Calu3 (cell line): Measurements from ENCODE around the gene SYTL2. TPM values are rescaled to one million over a fixed set of nuclear protein-coding genes. Genes with fewer than 3 reads are reported as not detected.
"Not testable (repeated sequence)": the region's sequence is repeated elsewhere in the genome, so short reads cannot be mapped to it uniquely, and the experiment has no call there.

ENCODE experiments used
- BruUV-seq: library from RNA; stranded (reverse); fragments of 400-500 nt; replicated peaks from 2 replicates; lab custom pipeline; 2021; lab: Mats Ljungman, UMichigan
- CTCF ChIA-PET: fragments of 300-600 bp; sonication (Branson Sonifier 250); formaldehyde crosslinking; loops from one replicate; lab custom pipeline; 2022; ENCODE audit warnings: antibody characterized with exemption; lab: Charles Lee
- DNase-seq: peaks from one replicate; pipeline ENCODE4 v3.0.0; 2022
- H3K27ac Mint-ChIP-seq: one replicate; pipeline ENCODE4 v1.8.0; 2022; ENCODE audit warnings: mixed read lengths; ENCODE audit not compliant: unreplicated experiment
- H3K27me3 Mint-ChIP-seq: one replicate; pipeline ENCODE4 v1.8.0; 2022; ENCODE audit warnings: mixed read lengths; ENCODE audit not compliant: unreplicated experiment
- H3K36me3 Mint-ChIP-seq: one replicate; pipeline ENCODE4 v1.8.0; 2022; ENCODE audit warnings: mild to moderate bottlenecking, moderate library complexity, mixed read lengths; ENCODE audit not compliant: insufficient read depth, unreplicated experiment
- H3K4me1 Mint-ChIP-seq: one replicate; pipeline ENCODE4 v1.8.0; 2022; ENCODE audit warnings: mild to moderate bottlenecking, low read depth, mixed read lengths; ENCODE audit not compliant: unreplicated experiment
- H3K4me3 Mint-ChIP-seq: one replicate; pipeline ENCODE4 v1.8.0; 2022; ENCODE audit warnings: mild to moderate bottlenecking, low read depth, moderate library complexity, mixed read lengths; ENCODE audit not compliant: unreplicated experiment
- H3K9me3 Mint-ChIP-seq: one replicate; pipeline ENCODE4 v1.8.0; 2022; ENCODE audit warnings: low read depth, mixed read lengths; ENCODE audit not compliant: unreplicated experiment
- intact Hi-C: fragments of 100-400 bp; cut with micrococcal nuclease; formaldehyde crosslinking; loops from one replicate; pipeline ENCODE4 v1.10.0; 2022; ENCODE audit not compliant: unreplicated experiment
- total RNA-seq: library from RNA; stranded (reverse); gene quantifications from 2 replicates; pipeline ENCODE4 v1.2.3, GENCODE V29; 2022
- TF ChIP-seq, protein P1 (sequence below): fragments of 200-600 bp; IDR thresholded peaks from one replicate; pipeline ENCODE4 v1.8.0; 2022; ENCODE audit warnings: antibody characterized with exemption; ENCODE audit not compliant: unreplicated experiment

Gene SYTL2
- total RNA-seq, 1 experiment from 2014 or later, result 10.6 TPM

DNA sequence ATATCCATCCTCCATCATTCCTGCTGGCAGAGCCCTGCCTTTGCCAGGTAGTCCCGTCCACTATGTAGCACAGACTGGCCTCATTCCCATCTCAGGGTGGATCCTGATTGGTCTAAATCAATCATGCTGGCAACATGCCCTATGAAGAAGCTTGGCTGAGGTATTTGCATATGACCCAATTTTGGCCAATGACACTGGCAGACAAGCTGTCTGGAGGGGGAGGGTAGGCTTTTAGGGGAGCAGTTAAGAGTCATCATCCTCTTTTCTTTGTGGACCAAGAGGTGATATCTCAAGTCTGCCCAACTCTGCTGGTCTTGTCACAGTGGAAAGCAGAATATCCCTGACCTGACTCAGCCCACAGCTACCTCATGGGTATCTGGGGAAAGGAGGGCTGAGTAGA lies 130.0 kb downstream of the SYTL2 start:
- no peak overlapping the region for H3K27ac Mint-ChIP-seq
- H3K4me1 Mint-ChIP-seq, result no peaks in the 10 kb centered on the region
- no peaks in the 10 kb centered on the region for H3K36me3 Mint-ChIP-seq
- no peaks in the 10 kb centered on the region for H3K9me3 Mint-ChIP-seq
- no TSS peak for BruUV-seq
- TF ChIP-seq, protein P1, sequence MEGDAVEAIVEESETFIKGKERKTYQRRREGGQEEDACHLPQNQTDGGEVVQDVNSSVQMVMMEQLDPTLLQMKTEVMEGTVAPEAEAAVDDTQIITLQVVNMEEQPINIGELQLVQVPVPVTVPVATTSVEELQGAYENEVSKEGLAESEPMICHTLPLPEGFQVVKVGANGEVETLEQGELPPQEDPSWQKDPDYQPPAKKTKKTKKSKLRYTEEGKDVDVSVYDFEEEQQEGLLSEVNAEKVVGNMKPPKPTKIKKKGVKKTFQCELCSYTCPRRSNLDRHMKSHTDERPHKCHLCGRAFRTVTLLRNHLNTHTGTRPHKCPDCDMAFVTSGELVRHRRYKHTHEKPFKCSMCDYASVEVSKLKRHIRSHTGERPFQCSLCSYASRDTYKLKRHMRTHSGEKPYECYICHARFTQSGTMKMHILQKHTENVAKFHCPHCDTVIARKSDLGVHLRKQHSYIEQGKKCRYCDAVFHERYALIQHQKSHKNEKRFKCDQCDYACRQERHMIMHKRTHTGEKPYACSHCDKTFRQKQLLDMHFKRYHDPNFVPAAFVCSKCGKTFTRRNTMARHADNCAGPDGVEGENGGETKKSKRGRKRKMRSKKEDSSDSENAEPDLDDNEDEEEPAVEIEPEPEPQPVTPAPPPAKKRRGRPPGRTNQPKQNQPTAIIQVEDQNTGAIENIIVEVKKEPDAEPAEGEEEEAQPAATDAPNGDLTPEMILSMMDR, result no peak
- no peaks in the 10 kb centered on the region for H3K27me3 Mint-ChIP-seq
- no peak overlapping the region for H3K4me3 Mint-ChIP-seq
- CTCF ChIA-PET, result no interaction called here
- DNase-seq, result no peak
- intact Hi-C loops, result no loop called here

DNA sequence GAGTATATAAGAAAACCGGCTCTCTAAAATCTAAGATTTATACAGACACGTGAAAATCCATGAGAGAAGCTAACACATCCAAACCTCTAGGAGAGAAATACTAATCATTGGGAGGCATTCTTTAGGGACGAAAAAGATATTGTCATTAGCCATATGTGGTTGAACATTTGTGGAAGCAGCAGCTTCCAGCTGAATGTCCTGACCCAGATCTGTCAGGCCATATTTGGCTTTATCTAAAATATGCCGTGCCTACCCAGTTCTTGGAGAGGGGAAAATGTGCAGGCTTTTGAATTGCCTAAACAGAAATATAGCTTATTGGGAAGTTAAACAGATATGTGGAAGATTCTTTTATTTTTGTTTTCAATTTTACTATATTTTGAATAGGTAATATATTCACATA lies 131.4 kb downstream of the SYTL2 start:
- TF ChIP-seq, protein P1, result no peak
- BruUV-seq, result no TSS peak
- H3K36me3 Mint-ChIP-seq, result no peaks in the 10 kb centered on the region
- H3K4me1 Mint-ChIP-seq, result no peaks in the 10 kb centered on the region
- no peak for DNase-seq
- no peaks in the 10 kb centered on the region for H3K9me3 Mint-ChIP-seq
- H3K4me3 Mint-ChIP-seq, result no peak overlapping the region
- H3K27me3 Mint-ChIP-seq, result peaks cover 8% of the 10 kb centered on the region
- intact Hi-C loops, result no loop called here
- CTCF ChIA-PET, result no interaction called here
- H3K27ac Mint-ChIP-seq, result no peak overlapping the region

DNA sequence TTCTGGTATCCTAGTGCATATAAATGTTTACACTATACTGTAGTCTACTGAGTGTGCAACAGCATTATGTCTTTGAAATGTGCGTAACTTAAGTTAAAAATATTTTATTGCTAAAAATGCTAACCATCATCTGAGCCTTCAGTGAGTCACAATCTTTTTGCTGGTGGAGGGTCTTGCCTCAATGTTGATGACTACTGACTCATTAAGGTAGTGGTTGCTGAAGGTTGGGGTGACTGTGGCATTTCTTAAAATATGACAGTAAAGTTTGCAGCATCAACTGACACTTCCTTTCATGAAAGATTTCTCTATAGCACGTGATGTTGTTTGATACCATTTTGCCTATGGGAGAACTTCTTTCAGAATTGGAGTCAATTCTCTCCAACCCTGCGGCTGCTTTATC lies 137.5 kb downstream of the SYTL2 start:
- H3K27me3 Mint-ChIP-seq, result peaks cover 12% of the 10 kb centered on the region
- H3K27ac Mint-ChIP-seq, result no peak overlapping the region
- CTCF ChIA-PET, result no interaction called here
- no peak overlapping the region for H3K4me3 Mint-ChIP-seq
- BruUV-seq, result no TSS peak
- H3K9me3 Mint-ChIP-seq, result no peaks in the 10 kb centered on the region
- TF ChIP-seq, protein P1, result no peak
- no peak for DNase-seq
- no peaks in the 10 kb centered on the region for H3K36me3 Mint-ChIP-seq
- intact Hi-C loops, result no loop called here
- no peaks in the 10 kb centered on the region for H3K4me1 Mint-ChIP-seq

DNA sequence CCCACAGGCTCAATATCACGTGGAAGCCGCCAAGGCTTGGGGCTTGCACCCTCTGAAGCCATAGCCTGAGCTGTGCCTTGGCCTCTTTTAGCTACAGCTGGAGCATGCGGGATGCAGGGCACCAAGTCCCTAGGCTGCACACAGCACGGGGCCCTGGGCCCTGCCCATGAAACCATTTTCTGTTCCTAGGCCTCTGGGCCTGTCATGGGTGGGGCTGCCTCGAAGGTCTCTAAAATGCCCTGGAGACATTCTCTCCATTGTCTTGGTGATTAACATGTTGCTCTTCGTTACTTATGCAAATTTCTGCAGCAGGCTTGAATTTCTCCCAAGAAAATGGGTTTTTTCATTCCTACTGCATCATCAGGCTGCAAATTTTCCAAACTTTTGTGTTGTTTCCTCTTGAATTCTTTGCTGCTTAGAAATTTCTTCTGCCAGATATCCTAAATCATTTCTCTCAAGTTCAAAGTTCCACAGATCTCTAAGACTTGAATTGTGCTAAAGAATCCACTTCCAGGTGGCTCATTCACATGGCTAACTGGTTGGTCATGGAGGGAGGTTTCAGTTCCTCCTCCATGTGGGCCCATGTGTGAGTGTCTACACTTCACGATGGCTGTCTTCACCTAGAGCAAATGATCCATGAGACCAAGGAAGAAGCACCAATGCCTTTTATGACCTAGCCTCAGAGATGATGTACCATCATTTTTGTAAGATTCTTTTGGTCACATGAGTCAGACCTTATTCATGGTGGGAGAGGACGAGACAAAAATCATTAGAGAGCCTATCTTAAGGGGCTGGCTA lies 138.6 kb downstream of the SYTL2 start:
- DNase-seq, result no peak
- BruUV-seq, result no TSS peak
- no peaks in the 10 kb centered on the region for H3K4me1 Mint-ChIP-seq
- no peak overlapping the region for H3K4me3 Mint-ChIP-seq
- CTCF ChIA-PET, result no interaction called here
- intact Hi-C loops, result no loop called here
- peaks cover 12% of the 10 kb centered on the region for H3K27me3 Mint-ChIP-seq
- TF ChIP-seq, protein P1, result no peak
- H3K36me3 Mint-ChIP-seq, result no peaks in the 10 kb centered on the region
- no peaks in the 10 kb centered on the region for H3K9me3 Mint-ChIP-seq
- H3K27ac Mint-ChIP-seq, result no peak overlapping the region

DNA sequence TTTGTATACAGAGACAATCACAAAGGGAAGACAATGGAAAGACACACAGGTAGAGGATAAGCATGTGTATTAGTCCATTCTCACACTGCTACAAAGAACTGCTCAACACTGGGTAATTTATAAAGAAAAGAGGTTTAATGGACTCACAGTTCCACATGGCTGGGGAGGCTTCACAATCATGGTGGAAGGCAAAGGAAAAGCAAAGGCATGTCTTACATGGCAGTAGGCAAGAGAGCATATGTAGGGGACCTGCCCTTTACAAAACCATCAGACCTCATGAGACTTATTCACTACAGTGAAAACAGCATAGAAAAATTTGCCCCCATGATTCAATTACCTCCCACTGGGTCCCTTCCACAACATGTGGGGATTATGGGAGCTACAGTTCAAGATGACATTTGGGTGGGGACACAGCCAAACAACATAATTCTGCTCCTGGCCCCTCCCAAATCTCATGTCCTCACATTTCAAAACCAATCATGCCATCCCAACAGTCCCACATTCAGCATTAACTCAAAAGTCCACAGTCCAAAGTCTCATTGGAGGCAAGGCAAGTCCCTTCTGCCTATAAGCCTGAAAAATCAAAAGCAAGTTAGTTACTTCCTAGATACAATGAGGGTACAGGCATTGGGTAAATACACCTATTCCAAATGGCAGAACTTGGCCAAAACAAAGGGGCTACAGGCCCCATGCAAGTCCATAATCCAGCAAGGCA lies 139.8 kb downstream of the SYTL2 start:
- BruUV-seq, intact Hi-C loops, H3K4me1 Mint-ChIP-seq, DNase-seq, H3K36me3 Mint-ChIP-seq, CTCF ChIA-PET, H3K4me3 Mint-ChIP-seq, H3K27ac Mint-ChIP-seq, H3K9me3 Mint-ChIP-seq: not testable (repeated sequence)
- peaks cover 12% of the 10 kb centered on the region for H3K27me3 Mint-ChIP-seq
